HepG2 (cell line): Measurements from ENCODE around the gene PIAS1.

Experiments
- ELF4 ChIP-seq: sonication (generic); formaldehyde crosslinking; IDR thresholded peaks from 2 replicates; pipeline ENCODE4 v1.5.0; 2020; ENCODE audit warnings: missing genetic modification reagents, mild to moderate bottlenecking, moderate library complexity, borderline replicate concordance
- NRL ChIP-seq: sonication (generic); formaldehyde crosslinking; IDR thresholded peaks from 2 replicates; pipeline ENCODE4 v1.5.0; 2020; ENCODE audit warnings: missing genetic modification reagents, mild to moderate bottlenecking, moderate library complexity, borderline replicate concordance
- ONECUT2 ChIP-seq: sonication (generic); formaldehyde crosslinking; IDR thresholded peaks from 2 replicates; pipeline ENCODE4 v1.4.0; 2020; ENCODE audit warnings: missing genetic modification reagents
- POLR2A ChIP-seq, 2 experiments: IDR thresholded peaks; 2 replicates each; pipeline ENCODE4 v1.6.1; 2011; ENCODE audit warnings: low read depth in 2 of 2, low read length in 2 of 2, mild to moderate bottlenecking in 1 of 2, moderate library complexity in 1 of 2; ENCODE audit not compliant: insufficient read depth in 1 of 2
- TF ChIP-seq, protein P1 (sequence below): sonication (generic); formaldehyde crosslinking; IDR thresholded peaks from 2 replicates; pipeline ENCODE4 v1.4.0; 2020; ENCODE audit warnings: mild to moderate bottlenecking, missing genetic modification reagents, borderline replicate concordance
- TF ChIP-seq, protein P2 (sequence below): sonication (generic); formaldehyde crosslinking; IDR thresholded peaks from 2 replicates; pipeline ENCODE4 v1.5.0; 2020; ENCODE audit warnings: mild to moderate bottlenecking, missing genetic modification reagents, moderate library complexity

DNA sequence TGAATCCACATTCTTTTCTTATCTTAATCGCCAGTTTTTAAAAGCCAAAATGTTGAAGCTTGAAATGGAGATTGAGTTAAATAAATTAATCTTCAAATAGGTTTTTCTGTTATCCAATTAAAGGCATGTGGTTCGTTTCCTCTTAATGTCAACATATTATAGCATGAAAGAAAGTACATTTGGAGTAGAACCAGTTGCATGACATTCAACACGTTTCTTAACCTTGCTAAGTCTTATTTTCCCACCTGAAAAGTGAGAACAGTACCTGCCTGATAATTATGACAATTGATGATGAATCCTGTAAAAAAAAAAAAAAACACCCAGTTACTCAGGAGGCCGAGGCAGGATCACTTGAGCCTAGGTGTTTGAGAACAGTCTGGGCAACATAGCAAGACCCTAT is 29.3 kb downstream of the PIAS1 start:
- TF ChIP-seq NRL (CRISPR knock-in tag) (no peak), ELF4 (CRISPR knock-in tag) (no peak), POLR2A (IDR thresholded peaks at IDR 0.05; ENCODE audit: insufficient read depth in 1 of 2, low read depth in 2 of 2, low read length in 2 of 2) (no peak), ONECUT2 (CRISPR knock-in tag) (no peak)
- TF ChIP-seq, protein P1, sequence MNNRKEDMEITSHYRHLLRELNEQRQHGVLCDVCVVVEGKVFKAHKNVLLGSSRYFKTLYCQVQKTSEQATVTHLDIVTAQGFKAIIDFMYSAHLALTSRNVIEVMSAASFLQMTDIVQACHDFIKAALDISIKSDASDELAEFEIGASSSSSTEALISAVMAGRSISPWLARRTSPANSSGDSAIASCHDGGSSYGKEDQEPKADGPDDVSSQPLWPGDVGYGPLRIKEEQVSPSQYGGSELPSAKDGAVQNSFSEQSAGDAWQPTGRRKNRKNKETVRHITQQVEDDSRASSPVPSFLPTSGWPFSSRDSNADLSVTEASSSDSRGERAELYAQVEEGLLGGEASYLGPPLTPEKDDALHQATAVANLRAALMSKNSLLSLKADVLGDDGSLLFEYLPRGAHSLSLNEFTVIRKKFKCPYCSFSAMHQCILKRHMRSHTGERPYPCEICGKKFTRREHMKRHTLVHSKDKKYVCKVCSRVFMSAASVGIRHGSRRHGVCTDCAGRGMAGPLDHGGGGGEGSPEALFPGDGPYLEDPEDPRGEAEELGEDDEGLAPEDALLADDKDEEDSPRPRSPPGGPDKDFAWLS (CRISPR knock-in tag): no peak
- TF ChIP-seq, protein P2, sequence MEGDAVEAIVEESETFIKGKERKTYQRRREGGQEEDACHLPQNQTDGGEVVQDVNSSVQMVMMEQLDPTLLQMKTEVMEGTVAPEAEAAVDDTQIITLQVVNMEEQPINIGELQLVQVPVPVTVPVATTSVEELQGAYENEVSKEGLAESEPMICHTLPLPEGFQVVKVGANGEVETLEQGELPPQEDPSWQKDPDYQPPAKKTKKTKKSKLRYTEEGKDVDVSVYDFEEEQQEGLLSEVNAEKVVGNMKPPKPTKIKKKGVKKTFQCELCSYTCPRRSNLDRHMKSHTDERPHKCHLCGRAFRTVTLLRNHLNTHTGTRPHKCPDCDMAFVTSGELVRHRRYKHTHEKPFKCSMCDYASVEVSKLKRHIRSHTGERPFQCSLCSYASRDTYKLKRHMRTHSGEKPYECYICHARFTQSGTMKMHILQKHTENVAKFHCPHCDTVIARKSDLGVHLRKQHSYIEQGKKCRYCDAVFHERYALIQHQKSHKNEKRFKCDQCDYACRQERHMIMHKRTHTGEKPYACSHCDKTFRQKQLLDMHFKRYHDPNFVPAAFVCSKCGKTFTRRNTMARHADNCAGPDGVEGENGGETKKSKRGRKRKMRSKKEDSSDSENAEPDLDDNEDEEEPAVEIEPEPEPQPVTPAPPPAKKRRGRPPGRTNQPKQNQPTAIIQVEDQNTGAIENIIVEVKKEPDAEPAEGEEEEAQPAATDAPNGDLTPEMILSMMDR (CRISPR knock-in tag): no peak
